MV-4-11 (cell line): ENCODE results near the gene FLYWCH1.

Source experiments
- DNase-seq: peaks from one replicate; lab custom pipeline; 2025; lab: John Stamatoyannopoulos, UW

FLYWCH1 gene

GRCh38 chr16:2898831-2899563 lies 12.7 kb upstream of the FLYWCH1 start:
- DNase-seq, result no peak

DNA sequence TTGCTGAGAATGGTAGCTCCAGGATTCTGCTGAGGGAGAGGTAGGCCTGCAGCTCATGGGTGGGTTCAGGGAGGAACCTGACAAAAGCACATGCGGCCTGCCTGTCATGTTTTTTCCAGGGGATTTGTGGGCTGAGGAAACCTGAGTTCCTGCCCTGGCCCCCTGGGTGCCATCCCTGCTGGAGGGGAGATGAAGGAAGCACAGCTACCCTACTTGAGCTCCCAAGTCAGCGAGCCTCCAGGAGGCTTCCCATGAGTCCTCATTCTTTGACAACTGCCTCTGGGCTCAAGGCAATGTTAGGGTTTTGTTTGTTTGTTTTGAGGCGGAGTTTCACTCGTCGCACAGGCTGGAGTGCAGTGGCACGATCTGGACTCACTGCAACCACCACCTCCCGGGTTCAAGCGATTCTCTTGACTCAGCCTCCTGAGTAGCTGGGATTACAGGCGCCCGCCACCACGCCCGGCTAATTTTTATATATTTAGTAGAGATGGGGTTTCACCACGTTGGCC lies 12.1 kb upstream of the FLYWCH1 start:
- no peak for DNase-seq

- DNase-seq, result no peak
Observed at GRCh38 chr16:2900526-2901075, 11.1 kb upstream of the FLYWCH1 start.

GRCh38 chr16:2902337-2903130 lies 9.2 kb upstream of the FLYWCH1 start:
- DNase-seq, result no peak

- DNase-seq, result peak; percentile 83
Observed at GRCh38 chr16:2904100-2904921, 7.4 kb upstream of the FLYWCH1 start.

- DNase-seq, result no peak
Observed at GRCh38 chr16:2904922-2905240, 6.8 kb upstream of the FLYWCH1 start.

GRCh38 chr16:2905241-2905987 lies 6.3 kb upstream of the FLYWCH1 start:
- peak; percentile 97 for DNase-seq

GRCh38 chr16:2905988-2906387 lies 5.7 kb upstream of the FLYWCH1 start:
- no peak for DNase-seq

DNA sequence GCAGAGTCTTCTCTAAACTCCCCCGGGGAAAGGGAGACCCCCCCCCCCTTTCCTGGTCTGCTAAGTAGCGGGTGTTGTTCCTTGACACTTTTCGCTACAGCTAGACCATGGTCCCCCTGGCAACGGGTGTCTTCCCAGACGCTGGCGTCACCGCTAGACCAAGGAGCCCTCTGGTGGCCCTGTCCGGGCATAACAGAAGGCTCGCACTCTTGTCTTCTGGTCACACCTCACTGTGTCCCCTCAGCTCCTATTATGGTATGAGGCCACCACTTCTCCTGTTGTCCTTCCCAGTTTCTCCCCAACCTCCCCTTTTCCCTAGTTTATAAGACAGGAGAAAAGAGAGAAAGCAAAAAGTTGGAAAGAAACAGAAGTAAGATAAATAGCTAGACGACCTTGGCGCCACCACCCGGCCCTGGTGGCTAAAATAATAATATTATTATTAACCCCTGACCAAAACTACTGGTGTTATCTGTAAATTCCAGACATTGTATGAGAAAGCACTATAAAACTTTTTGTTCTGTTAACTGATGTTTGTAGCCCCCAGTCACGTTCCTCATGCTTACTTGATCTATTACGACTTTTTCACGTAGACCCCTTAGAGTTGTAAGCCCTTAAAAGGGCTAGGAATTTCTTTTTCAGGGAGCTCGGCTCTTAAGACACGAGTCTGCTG lies 4.5 kb upstream of the FLYWCH1 start:
- DNase-seq, result peak; percentile 69

DNA sequence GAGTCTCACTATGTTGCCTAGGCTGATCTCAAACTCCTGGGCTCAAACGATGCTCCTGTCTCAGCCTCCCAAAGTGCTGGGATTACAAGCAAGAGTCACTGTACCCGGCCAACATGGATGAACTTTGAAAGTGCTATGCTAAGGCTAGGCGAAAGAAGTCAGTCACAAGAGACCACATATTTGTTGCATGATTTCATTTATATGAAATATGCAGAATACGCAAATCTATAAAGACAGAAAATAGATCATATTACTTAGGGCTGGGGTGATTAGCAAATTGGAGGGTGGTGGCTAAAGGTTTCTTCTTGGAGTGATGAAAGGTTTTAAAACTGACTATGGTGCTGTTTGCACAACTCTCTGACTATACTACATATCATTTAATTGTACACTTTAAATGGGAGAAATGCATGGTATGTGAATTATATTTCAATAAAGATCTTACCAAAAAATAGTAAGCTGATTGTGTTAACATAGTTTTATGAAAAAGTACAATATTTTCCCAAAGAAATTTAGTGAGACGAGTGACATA lies 1.2 kb upstream of the FLYWCH1 start:
- no peak for DNase-seq

GRCh38 chr16:2912330-2913199 lies 834 bp downstream of the FLYWCH1 start:
- DNase-seq, result no peak

- DNase-seq, result no peak
Observed at GRCh38 chr16:2913603-2914002, 1.9 kb downstream of the FLYWCH1 start.

- DNase-seq, result no peak
Observed at GRCh38 chr16:2914233-2914632, 2.5 kb downstream of the FLYWCH1 start.

DNA sequence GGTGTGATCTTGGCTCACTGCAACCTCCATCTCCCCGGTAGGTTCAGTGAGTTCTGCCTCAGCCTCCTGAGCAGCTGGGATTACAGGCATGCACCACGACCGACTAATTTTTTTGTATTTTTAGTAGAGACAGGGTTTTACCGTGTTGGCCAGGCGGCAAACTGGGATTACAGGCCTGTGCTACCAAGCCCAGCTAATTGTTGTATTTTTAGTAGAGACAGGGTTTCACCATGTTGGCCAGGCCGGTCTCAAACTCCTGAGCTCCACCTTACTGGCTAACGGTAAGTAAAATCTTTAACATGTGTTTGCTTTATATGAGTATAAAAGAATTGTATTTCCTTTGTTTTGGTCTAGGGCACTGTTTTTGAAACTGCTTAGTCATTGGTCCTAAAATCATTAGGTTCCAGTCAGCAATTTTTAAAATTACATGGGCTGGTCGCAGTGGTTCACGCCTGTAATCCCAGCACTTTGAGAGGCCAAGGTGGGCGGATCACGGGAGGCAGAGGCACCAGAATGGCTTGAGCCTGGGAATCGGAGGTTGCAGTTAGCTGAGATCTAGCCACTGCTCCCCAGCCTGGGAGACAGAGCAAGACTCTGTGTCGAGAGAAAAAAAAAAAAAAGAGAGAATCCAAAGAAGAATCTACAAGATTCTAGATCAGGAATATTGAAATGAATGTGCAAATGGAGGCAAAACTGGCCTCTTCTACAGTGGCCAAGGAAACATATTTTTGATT lies 3.6 kb downstream of the FLYWCH1 start:
- DNase-seq, result no peak

DNA sequence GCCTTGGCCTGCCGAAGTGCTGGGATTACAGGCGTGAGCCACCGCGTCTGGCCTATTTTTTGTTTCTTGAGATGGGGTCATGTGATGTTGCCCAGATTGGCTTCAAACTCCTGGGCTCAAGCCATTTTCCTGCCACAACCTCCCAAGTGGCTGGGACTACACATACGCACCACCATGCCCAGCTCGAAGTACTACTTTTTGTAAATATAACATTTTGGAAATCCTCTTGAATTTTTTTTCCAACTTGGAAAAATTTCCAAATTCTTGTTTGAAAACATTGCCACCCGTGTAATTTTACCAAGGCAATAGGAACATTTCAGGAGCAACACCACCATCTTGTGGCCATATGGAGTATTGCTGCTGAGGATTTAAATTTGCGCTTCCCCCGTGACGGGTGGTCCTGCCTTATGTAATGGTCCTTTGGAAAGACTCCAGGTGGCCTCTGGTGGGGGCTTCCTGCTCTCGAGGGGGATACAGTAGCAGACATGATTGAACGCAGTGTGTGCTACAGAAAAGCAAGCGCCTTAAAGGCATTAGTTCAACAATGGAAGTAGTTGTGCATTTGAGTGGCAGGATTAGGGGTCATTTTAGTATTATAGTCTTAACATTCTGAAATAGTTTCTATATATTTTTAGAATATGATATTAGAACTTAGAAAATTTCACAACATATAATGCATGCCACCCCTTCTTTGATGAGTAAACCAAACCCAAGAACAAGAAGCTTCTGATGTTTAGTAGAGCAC lies 8.0 kb downstream of the FLYWCH1 start:
- peak; percentile 42 for DNase-seq

DNA sequence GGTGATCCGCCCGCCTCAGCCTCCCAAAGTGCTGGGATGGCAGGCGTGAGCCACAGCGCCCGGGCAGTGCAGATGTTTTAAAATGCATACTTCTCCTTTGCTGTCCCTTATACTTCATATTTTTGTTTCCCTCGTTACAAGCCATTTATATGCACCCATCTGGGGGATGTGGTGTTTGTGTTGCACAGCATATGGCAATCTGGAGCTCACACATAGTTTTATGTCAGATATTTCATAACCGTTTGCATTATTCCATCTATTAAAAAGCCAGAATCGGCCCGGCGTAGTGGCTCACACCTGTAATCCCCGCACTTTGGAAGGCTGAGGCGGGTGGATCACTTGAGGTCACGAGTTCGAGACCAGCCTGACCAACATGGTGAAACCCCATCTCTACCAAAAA lies 11.8 kb downstream of the FLYWCH1 start:
- DNase-seq, result no peak

- no peak for DNase-seq
Observed at GRCh38 chr16:2924901-2925755, 13.4 kb downstream of the FLYWCH1 start.
